Cardiac muscle cell (in vitro differentiated cells and primary cell): Measurements from ENCODE around the gene OSBPL8. TPM values are rescaled to one million over a fixed set of nuclear protein-coding genes. Genes with fewer than 3 reads are reported as not detected.

Source experiments
- DNase-seq, 2 donors: peaks; one replicate each; pipeline versions ENCODE4 v3.0.0 to v3.0.0-alpha.2; 2010 to 2017; ENCODE audit warnings: low read depth in 1 of 2, low spot score in 1 of 2
- H3K27ac ChIP-seq: fragments of 200-600 bp; sonication (generic); 2 replicates; pipeline ENCODE4 v1.5.1; 2016
- H3K27me3 ChIP-seq: fragments of 200-600 bp; sonication (generic); 2 replicates; pipeline ENCODE4 v1.6.0; 2016; ENCODE audit warnings: control low read depth
- H3K36me3 ChIP-seq: fragments of 200-600 bp; sonication (generic); 2 replicates; pipeline ENCODE4 v1.5.1; 2016; ENCODE audit warnings: control low read depth
- H3K4me1 ChIP-seq: fragments of 200-600 bp; sonication (generic); 2 replicates; pipeline ENCODE4 v1.8.1; 2017; ENCODE audit warnings: low read depth, mild to moderate bottlenecking, mixed run types
- H3K4me3 ChIP-seq: fragments of 200-600 bp; sonication (generic); 2 replicates; pipeline ENCODE4 v1.5.1; 2016; ENCODE audit warnings: mild to moderate bottlenecking
- H3K9me3 ChIP-seq: fragments of 200-600 bp; sonication (generic); 2 replicates; pipeline ENCODE4 v1.5.1; 2017; ENCODE audit warnings: low read depth, mild to moderate bottlenecking, control low read depth
- polyA plus RNA-seq: library from polyadenylated mRNA; unstranded; fragments of >200 nt; fragmentation: Nextera tagmentation; extraction: Ambion mirVana; gene quantifications from 2 replicates; pipeline ENCODE4 v1.2.1, GENCODE V29; 2016
- total RNA-seq: library from RNA; depleted of rRNA; stranded (reverse); fragments of >200 nt; gene quantifications from 2 replicates; pipeline ENCODE4 v1.2.3, GENCODE V29; 2016
- TF ChIP-seq, protein P1 (sequence below): IDR thresholded peaks from 2 replicates; pipeline ENCODE4 v1.5.1; 2012; ENCODE audit warnings: low read depth, mild to moderate bottlenecking, low read length

The OSBPL8 gene
- total and polyA plus RNA-seq, 2 experiments from 2014 or later: 25.6 to 143 TPM

DNA sequence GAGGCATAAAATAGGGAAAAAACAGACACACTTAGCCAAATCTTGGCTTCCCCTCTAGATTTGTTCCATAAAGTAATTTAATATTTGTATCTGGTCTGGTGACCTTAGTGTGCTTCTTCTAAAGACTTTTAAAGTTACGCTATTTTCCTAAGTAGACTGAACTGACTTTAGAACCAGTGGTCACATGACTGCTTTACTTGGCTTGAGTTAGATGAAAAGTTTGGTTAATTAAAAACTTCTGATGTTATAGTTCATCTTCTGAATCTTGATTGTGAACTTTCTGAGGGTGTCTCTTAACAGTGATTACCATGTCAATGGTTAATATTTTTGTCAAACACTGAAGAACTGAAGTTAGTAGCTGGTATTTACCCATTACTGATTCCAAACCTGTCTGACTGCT is 214.0 kb downstream of the OSBPL8 start:
- no peaks in the 10 kb centered on the region for H3K27me3 ChIP-seq
- peaks cover 3% of the 10 kb centered on the region for H3K4me1 ChIP-seq
- H3K36me3 ChIP-seq: no peaks in the 10 kb centered on the region
- H3K4me3 ChIP-seq: no peak overlapping the region
- no peak overlapping the region for H3K27ac ChIP-seq
- TF ChIP-seq, protein P1, sequence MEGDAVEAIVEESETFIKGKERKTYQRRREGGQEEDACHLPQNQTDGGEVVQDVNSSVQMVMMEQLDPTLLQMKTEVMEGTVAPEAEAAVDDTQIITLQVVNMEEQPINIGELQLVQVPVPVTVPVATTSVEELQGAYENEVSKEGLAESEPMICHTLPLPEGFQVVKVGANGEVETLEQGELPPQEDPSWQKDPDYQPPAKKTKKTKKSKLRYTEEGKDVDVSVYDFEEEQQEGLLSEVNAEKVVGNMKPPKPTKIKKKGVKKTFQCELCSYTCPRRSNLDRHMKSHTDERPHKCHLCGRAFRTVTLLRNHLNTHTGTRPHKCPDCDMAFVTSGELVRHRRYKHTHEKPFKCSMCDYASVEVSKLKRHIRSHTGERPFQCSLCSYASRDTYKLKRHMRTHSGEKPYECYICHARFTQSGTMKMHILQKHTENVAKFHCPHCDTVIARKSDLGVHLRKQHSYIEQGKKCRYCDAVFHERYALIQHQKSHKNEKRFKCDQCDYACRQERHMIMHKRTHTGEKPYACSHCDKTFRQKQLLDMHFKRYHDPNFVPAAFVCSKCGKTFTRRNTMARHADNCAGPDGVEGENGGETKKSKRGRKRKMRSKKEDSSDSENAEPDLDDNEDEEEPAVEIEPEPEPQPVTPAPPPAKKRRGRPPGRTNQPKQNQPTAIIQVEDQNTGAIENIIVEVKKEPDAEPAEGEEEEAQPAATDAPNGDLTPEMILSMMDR: no peak
- DNase-seq: no peak
- H3K9me3 ChIP-seq: no peaks in the 10 kb centered on the region

GRCh38 chr12:76341436-76342030 is 218.0 kb downstream of the OSBPL8 start:
- Histone ChIP-seq H3K4me1 (no peaks in the 10 kb centered on the region), H3K27ac (no peak overlapping the region), H3K4me3 (no peak overlapping the region), H3K9me3 (no peaks in the 10 kb centered on the region), H3K36me3 (no peaks in the 10 kb centered on the region), H3K27me3 (no peaks in the 10 kb centered on the region)
- TF ChIP-seq, protein P1: no peak
- no peak for DNase-seq

DNA sequence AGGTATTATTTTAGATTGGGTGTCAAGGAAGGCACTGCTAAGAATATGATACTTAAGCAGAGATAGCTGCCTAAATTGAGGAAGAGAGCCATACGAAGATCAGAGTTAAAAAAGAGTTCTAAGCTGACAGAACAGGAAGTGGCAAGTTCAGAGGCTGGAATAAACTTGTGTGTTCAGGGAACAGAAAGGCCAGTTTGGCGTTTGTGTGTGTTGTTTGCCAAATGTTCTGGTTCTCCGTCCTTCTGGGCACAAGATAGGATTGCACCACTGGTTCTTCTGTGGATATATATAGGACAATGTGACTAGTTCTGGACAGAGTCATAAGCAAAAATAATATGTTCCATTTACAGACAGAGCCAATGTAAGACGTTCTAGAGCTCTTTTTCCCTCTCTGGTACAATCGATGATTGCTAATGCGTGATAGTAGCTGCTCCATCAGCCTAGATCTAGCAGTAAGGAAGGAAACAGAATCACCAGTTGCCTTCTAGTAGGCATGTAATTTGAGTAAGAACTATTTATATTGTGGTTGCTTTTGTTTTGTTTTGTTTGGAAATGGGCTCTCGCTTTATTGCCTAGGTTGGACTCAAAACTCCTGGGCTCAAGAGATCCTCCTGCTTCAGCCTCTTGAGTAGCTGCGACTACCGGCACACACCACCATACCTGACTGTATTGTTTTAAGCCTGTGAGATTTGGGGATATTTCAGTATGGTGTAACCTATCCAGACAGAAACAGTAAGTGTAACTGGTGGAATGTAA is 218.7 kb downstream of the OSBPL8 start:
- no peaks in the 10 kb centered on the region for H3K9me3 ChIP-seq
- no peaks in the 10 kb centered on the region for H3K36me3 ChIP-seq
- H3K4me1 ChIP-seq: no peaks in the 10 kb centered on the region
- no peak overlapping the region for H3K27ac ChIP-seq
- DNase-seq: no peak
- no peaks in the 10 kb centered on the region for H3K27me3 ChIP-seq
- no peak overlapping the region for H3K4me3 ChIP-seq
- TF ChIP-seq, protein P1: no peak

- peak in 1 of 2 donors; percentile 85 for DNase-seq
- TF ChIP-seq, protein P1: no peak
Observed at GRCh38 chr12:76337583-76337982, 222.0 kb downstream of the OSBPL8 start.

DNA sequence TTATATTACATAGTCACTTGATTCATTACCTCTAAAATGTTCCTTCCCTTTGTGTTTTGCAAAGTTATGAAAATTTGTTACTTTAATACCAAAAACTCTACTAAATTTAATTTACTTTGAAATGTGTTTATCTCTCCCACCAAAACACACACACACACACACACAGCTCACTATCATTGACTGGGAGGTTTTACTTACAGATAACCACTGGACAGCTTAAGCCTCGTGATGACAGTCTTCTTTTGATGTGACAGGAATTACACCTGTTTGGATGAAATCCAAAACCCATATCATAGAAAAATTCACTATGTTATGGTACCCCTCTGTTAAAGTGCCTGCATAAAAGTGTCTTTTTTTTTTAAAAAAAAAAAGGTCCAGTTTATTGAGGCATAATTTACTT is 227.0 kb downstream of the OSBPL8 start:
- H3K9me3 ChIP-seq: no peaks in the 10 kb centered on the region
- no peaks in the 10 kb centered on the region for H3K36me3 ChIP-seq
- H3K4me3 ChIP-seq: no peak overlapping the region
- no peaks in the 10 kb centered on the region for H3K4me1 ChIP-seq
- TF ChIP-seq, protein P1: no peak
- no peak for DNase-seq
- H3K27ac ChIP-seq: no peak overlapping the region
- H3K27me3 ChIP-seq: no peaks in the 10 kb centered on the region

More at GRCh38 chr12:76337583-76337982, 222.0 kb downstream of the OSBPL8 start:
- Histone ChIP-seq H3K27ac (no peak overlapping the region), H3K4me3 (no peak overlapping the region), H3K36me3 (no peaks in the 10 kb centered on the region), H3K27me3 (no peaks in the 10 kb centered on the region), H3K9me3 (no peaks in the 10 kb centered on the region), H3K4me1 (no peaks in the 10 kb centered on the region)
